ENCODE results near the gene ADRA1B.

The ADRA1B gene

DNA sequence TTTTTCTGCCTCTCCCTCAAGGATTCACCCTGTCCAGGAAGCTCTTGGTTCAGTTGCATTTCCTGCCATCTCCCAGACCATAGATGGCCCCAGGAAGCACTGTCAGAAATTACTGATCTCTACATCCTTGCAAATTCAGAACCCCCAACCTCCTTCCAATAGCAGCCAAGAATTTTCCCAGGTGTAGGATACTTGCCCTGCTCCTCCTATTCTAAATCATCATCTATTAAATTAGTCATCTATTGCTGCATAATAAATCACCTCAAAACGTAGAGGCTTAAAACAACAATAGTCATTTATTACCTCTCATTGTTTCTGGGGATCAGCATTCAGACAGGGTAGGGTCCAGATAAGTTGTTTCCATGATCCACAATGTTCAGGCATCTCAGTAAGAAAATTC is 26.1 kb upstream of the ADRA1B start:
- Mint-ChIP-seq H3K36me3 (ENCODE audit: insufficient read depth) (no peaks in the 10 kb centered on the region), H3K27me3 (peaks cover 15 to 38% of the 10 kb centered on the region in 2 donors), H3K9me3 (no peaks in the 10 kb centered on the region), H3K4me3 (no peak overlapping the region), H3K27ac (no peak overlapping the region), H3K4me1 (ENCODE audit: low read depth in 2 of 2) (peaks cover 0 to 2% of the 10 kb centered on the region in 2 donors)
- no peak for DNase-seq
- ATAC-seq (replicated peaks) = no peak

DNA sequence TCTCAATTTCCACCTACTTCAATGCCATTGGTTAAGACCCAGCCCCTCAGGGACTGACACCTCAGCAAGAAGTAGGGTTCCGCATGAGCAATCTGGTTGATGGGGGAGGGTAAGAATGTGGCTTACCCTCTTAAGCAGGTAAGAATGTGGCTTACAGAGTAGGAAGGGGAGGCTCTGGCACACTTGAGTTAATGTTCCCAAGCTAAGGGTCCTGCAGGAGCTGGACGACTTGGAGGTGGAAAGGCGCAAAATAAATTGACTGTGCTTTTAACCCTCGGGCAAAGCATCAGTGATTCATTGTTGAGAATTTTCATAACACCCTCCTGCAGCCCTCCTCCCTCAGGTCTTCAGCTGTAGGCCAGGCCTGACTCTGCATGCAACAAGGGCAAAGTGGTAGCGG is 24.9 kb upstream of the ADRA1B start:
- no peak overlapping the region for H3K4me3 Mint-ChIP-seq
- no peaks in the 10 kb centered on the region for H3K36me3 Mint-ChIP-seq (ENCODE audit: insufficient read depth)
- H3K9me3 Mint-ChIP-seq = no peaks in the 10 kb centered on the region
- peaks cover 0 to 2% of the 10 kb centered on the region in 2 donors for H3K4me1 Mint-ChIP-seq (ENCODE audit: low read depth in 2 of 2)
- no peak overlapping the region for H3K27ac Mint-ChIP-seq
- H3K27me3 Mint-ChIP-seq = peaks cover 21 to 47% of the 10 kb centered on the region in 2 donors
- DNase-seq (no peak), ATAC-seq (replicated peaks) (no peak)

DNA sequence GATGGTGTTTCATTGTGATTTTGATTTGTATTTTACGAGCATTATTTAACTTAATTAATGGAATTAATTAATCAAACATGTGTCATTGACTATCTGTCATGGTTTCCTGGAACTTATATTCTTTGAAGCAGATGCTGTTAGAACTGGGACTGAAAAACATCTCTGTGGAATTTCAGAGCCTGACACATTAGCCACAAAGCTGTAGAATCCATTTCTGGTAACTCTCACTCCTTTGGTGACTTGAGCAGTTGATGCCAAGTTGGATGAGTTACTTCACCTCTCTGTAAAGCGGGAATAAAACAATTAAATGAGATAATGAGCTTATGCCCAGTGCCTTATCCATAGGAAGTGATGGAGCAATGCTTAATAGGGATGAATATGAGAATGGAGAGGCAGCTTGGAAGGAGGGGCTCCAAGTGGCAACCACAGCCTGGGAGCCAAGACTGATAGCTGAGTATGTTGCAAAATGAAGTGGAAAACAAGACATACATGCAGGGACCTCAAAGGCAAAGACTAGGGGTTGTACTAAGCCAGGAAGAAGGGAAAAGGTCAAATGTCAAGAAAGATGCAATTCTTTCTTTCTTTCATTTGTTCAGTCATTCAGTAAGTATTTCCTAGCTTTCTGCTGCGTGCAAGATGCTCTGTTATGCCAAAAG is 23.1 kb upstream of the ADRA1B start:
- H3K27ac Mint-ChIP-seq = no peak overlapping the region
- no peaks in the 10 kb centered on the region for H3K9me3 Mint-ChIP-seq
- no peaks in the 10 kb centered on the region for H3K36me3 Mint-ChIP-seq (ENCODE audit: insufficient read depth)
- peaks cover 0 to 2% of the 10 kb centered on the region in 2 donors for H3K4me1 Mint-ChIP-seq (ENCODE audit: low read depth in 2 of 2)
- peaks cover 34 to 64% of the 10 kb centered on the region in 2 donors for H3K27me3 Mint-ChIP-seq
- DNase-seq (no peak), ATAC-seq (replicated peaks) (no peak)
- H3K4me3 Mint-ChIP-seq = no peak overlapping the region

- peaks cover 0 to 2% of the 10 kb centered on the region in 2 donors for H3K4me1 Mint-ChIP-seq (ENCODE audit: low read depth in 2 of 2)
- H3K36me3 Mint-ChIP-seq (ENCODE audit: insufficient read depth) = no peaks in the 10 kb centered on the region
- no peaks in the 10 kb centered on the region for H3K9me3 Mint-ChIP-seq
- ATAC-seq (replicated peaks) = no peak
- no peak for DNase-seq
- H3K27ac Mint-ChIP-seq = no peak overlapping the region
- H3K4me3 Mint-ChIP-seq = no peak overlapping the region
- peaks cover 37 to 68% of the 10 kb centered on the region in 2 donors for H3K27me3 Mint-ChIP-seq
These were observed 22.0 kb upstream of the ADRA1B start for GRCh38 chr5:159894149-159894720.

- no peaks in the 10 kb centered on the region for H3K36me3 Mint-ChIP-seq (ENCODE audit: insufficient read depth)
- H3K4me3 Mint-ChIP-seq = no peak overlapping the region
- no peaks in the 10 kb centered on the region for H3K9me3 Mint-ChIP-seq
- H3K4me1 Mint-ChIP-seq (ENCODE audit: low read depth in 2 of 2) = peaks cover 0 to 2% of the 10 kb centered on the region in 2 donors
- no peak for ATAC-seq (replicated peaks)
- H3K27ac Mint-ChIP-seq = no peak overlapping the region
- peaks cover 39 to 77% of the 10 kb centered on the region in 2 donors for H3K27me3 Mint-ChIP-seq
- no peak for DNase-seq
These were observed 18.4 kb upstream of the ADRA1B start for GRCh38 chr5:159897786-159898393.

- H3K4me1 Mint-ChIP-seq (ENCODE audit: low read depth in 2 of 2) = no peaks in the 10 kb centered on the region
- ATAC-seq (replicated peaks) (no peak), DNase-seq (no peak)
- H3K36me3 Mint-ChIP-seq (ENCODE audit: insufficient read depth) = no peaks in the 10 kb centered on the region
- no peaks in the 10 kb centered on the region for H3K9me3 Mint-ChIP-seq
- no peak overlapping the region for H3K27ac Mint-ChIP-seq
- peaks cover 39 to 77% of the 10 kb centered on the region in 2 donors for H3K27me3 Mint-ChIP-seq
- no peak overlapping the region for H3K4me3 Mint-ChIP-seq
These were observed 16.9 kb upstream of the ADRA1B start for GRCh38 chr5:159899067-159900049.

DNA sequence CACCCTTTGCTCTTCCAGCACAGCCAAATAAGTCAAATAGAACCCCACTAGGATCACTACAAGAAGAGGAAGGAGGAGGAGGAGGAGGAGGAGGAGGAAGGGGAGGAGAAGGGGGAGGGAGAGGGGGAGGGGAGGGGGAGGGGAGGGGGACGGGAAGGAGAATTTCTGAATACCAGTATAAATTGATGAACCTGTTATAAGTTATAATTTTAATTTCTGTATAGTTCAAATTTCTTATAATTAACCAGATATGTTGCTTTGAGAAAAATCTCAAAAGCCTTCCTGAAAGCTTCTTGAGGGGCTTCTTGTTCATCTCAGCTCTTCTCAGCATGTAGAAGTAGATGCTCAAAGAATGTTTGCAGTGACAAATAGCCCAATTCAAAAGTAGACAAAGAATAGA is 15.0 kb upstream of the ADRA1B start:
- no peak for DNase-seq
- no peaks in the 10 kb centered on the region for H3K36me3 Mint-ChIP-seq (ENCODE audit: insufficient read depth)
- H3K4me3 Mint-ChIP-seq = no peak overlapping the region
- H3K9me3 Mint-ChIP-seq = no peaks in the 10 kb centered on the region
- H3K27me3 Mint-ChIP-seq = peaks cover 31 to 72% of the 10 kb centered on the region in 2 donors
- H3K4me1 Mint-ChIP-seq (ENCODE audit: low read depth in 2 of 2) = no peaks in the 10 kb centered on the region
- no peak for ATAC-seq (replicated peaks)
- no peak overlapping the region for H3K27ac Mint-ChIP-seq

DNA sequence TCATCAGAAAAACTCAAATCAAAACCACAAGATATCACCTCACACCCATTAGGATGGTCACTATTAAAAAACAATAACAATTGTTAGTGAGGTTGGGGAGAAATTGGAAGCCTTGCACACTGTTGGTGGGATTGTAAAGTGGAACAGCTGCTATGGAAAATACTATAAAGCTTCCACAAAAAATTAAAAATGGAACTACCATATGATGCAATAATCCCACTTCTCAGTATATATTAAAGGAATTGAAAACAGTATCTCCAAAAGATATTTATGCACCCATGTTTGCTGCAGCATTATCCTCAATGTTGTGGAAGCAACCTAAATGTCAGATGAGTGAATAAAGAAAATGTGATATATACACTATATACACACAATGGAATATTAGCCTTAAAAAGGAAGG is 14.5 kb upstream of the ADRA1B start:
- Mint-ChIP-seq H3K27me3 (peaks cover 29 to 70% of the 10 kb centered on the region in 2 donors), H3K4me3 (no peak overlapping the region), H3K4me1 (ENCODE audit: low read depth in 2 of 2) (no peaks in the 10 kb centered on the region), H3K27ac (no peak overlapping the region), H3K36me3 (ENCODE audit: insufficient read depth) (no peaks in the 10 kb centered on the region), H3K9me3 (no peaks in the 10 kb centered on the region)
- DNase-seq (no peak), ATAC-seq (replicated peaks) (no peak)

GRCh38 chr5:159902444-159903121 is 13.7 kb upstream of the ADRA1B start:
- ATAC-seq (replicated peaks) (no peak), DNase-seq (no peak)
- H3K4me1 Mint-ChIP-seq (ENCODE audit: low read depth in 2 of 2) = no peaks in the 10 kb centered on the region
- H3K36me3 Mint-ChIP-seq (ENCODE audit: insufficient read depth) = no peaks in the 10 kb centered on the region
- peaks cover 31 to 68% of the 10 kb centered on the region in 2 donors for H3K27me3 Mint-ChIP-seq
- no peak overlapping the region for H3K27ac Mint-ChIP-seq
- H3K4me3 Mint-ChIP-seq = no peak overlapping the region
- H3K9me3 Mint-ChIP-seq = no peaks in the 10 kb centered on the region

DNA sequence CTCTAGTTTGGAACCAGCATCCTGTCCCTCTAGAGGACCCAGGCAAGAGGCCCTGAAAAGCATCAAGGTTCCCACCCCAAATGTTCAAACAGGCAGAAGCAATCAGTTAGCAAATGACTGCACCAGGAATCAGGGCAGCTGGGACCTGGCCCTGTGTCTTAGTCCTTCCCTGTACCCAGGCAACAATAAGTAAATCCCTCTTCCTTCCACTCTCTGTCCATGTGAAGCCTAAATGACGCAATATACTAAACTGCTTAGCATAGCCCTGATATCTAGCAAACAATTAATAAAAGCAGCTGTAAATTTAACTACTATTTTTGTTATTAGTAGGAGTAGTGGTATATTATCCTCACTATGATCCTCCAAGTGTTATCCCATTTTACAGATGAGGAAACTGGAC is 13.2 kb upstream of the ADRA1B start:
- Mint-ChIP-seq H3K27ac (no peak overlapping the region), H3K9me3 (no peaks in the 10 kb centered on the region), H3K27me3 (peaks cover 31 to 66% of the 10 kb centered on the region in 2 donors), H3K4me1 (ENCODE audit: low read depth in 2 of 2) (no peaks in the 10 kb centered on the region), H3K36me3 (ENCODE audit: insufficient read depth) (no peaks in the 10 kb centered on the region), H3K4me3 (no peak overlapping the region)
- no peak for ATAC-seq (replicated peaks)
- DNase-seq = no peak

DNA sequence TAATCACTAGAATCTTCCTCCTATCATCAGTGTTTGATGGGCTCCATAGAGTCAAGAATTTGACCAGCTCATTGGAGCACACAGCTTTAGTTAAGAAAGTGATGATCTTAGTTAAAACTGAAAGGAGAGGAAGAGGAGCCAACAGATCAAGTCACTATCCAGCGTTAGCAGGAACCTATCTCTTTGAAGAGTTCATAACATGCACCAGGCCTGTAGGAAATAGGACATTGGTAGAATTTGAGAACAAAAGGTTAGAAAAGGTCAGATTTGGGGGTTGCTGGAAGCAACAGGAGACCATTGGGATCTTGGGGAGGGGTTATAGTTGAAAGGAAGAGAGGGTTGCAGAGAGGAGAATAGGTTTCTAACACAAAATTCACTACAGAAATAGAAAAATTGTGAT is 11.4 kb upstream of the ADRA1B start:
- Mint-ChIP-seq H3K9me3 (no peaks in the 10 kb centered on the region), H3K27me3 (peaks cover 32 to 66% of the 10 kb centered on the region in 2 donors), H3K4me3 (no peak overlapping the region), H3K27ac (no peak overlapping the region), H3K4me1 (ENCODE audit: low read depth in 2 of 2) (no peaks in the 10 kb centered on the region), H3K36me3 (ENCODE audit: insufficient read depth) (no peaks in the 10 kb centered on the region)
- no peak for ATAC-seq (replicated peaks)
- DNase-seq = no peak

DNA sequence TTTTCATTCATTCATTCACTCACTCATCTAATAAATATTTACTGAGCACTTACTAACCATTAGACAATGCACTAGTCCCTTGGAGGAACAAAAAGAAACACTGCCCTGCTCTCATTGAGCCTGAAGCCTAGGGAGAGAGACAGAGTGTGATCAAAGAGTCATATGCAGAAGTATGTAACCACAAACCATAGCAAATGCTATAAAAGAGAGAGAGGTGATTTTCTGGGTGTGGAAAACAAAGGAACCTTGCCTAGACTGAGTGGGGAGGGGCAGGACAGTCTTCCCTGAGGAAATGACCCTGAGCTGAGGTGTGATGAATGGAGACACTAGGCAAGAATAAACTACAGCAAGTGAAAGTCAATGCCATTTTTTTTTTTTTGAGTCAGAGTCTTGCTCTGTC is 10.8 kb upstream of the ADRA1B start:
- Mint-ChIP-seq H3K9me3 (no peaks in the 10 kb centered on the region), H3K4me1 (ENCODE audit: low read depth in 2 of 2) (no peaks in the 10 kb centered on the region), H3K36me3 (ENCODE audit: insufficient read depth) (no peaks in the 10 kb centered on the region), H3K4me3 (no peak overlapping the region), H3K27ac (no peak overlapping the region), H3K27me3 (peaks cover 31 to 64% of the 10 kb centered on the region in 2 donors)
- DNase-seq = no peak
- no peak for ATAC-seq (replicated peaks)

GRCh38 chr5:159906463-159906862 is 9.8 kb upstream of the ADRA1B start:
- ATAC-seq (replicated peaks) (no peak), DNase-seq (no peak)
- no peak overlapping the region for H3K27ac Mint-ChIP-seq
- H3K4me1 Mint-ChIP-seq (ENCODE audit: low read depth in 2 of 2) = no peaks in the 10 kb centered on the region
- no peaks in the 10 kb centered on the region for H3K36me3 Mint-ChIP-seq (ENCODE audit: insufficient read depth)
- no peak overlapping the region for H3K4me3 Mint-ChIP-seq
- H3K9me3 Mint-ChIP-seq = no peaks in the 10 kb centered on the region
- peaks cover 34 to 69% of the 10 kb centered on the region in 2 donors for H3K27me3 Mint-ChIP-seq

Measured in effector memory CD8-positive, alpha-beta T cell (primary cell).